ENCODE data around the gene SST. TPM values are rescaled to one million over a fixed set of nuclear protein-coding genes. Genes with fewer than 3 reads are reported as not detected.
"Not testable (repeated sequence)": the region's sequence is repeated elsewhere in the genome, so short reads cannot be mapped to it uniquely, and the experiment has no call there.

SST gene
- polyA plus RNA-seq, 1 donor = not detected

GRCh38 chr3:187681756-187682155, 11.6 kb upstream of the SST start:
- DNase-seq = not testable (repeated sequence)

GRCh38 chr3:187679638-187680396, 9.6 kb upstream of the SST start:
- DNase-seq = peak; percentile 33

GRCh38 chr3:187678726-187679268, 8.6 kb upstream of the SST start:
- DNase-seq = no peak

- no peak for DNase-seq
Observed at GRCh38 chr3:187677604-187678003, 7.4 kb upstream of the SST start.

GRCh38 chr3:187673012-187673411, 2.8 kb upstream of the SST start:
- DNase-seq = no peak

- DNase-seq = no peak
Observed at GRCh38 chr3:187667526-187667925, 2.7 kb downstream of the SST start.

- DNase-seq = no peak
Observed at GRCh38 chr3:187665764-187666402, 4.3 kb downstream of the SST start.

GRCh38 chr3:187665010-187665409, 5.2 kb downstream of the SST start:
- no peak for DNase-seq

- no peak for DNase-seq
Observed at GRCh38 chr3:187662848-187663409, 7.3 kb downstream of the SST start.

- no peak for DNase-seq
Observed at GRCh38 chr3:187661267-187661666, 8.9 kb downstream of the SST start.

- no peak for DNase-seq
Observed at GRCh38 chr3:187651282-187651681, 18.9 kb downstream of the SST start.

- DNase-seq = no peak
Observed at GRCh38 chr3:187648177-187648576, 22.0 kb downstream of the SST start.

- DNase-seq = no peak
Observed at GRCh38 chr3:187646906-187647660, 23.1 kb downstream of the SST start.

- DNase-seq = not testable (repeated sequence)
Observed at GRCh38 chr3:187645379-187645778, 24.8 kb downstream of the SST start.

- no peak for DNase-seq
Observed at GRCh38 chr3:187642861-187643260, 27.3 kb downstream of the SST start.

- DNase-seq = no peak
Observed at GRCh38 chr3:187641320-187642016, 28.7 kb downstream of the SST start.

- DNase-seq = no peak
Observed at GRCh38 chr3:187640569-187641059, 29.6 kb downstream of the SST start.

GRCh38 chr3:187639927-187640568, 30.1 kb downstream of the SST start:
- no peak for DNase-seq

GRCh38 chr3:187636528-187636927, 33.7 kb downstream of the SST start:
- no peak for DNase-seq

- no peak for DNase-seq
Observed at GRCh38 chr3:187630404-187630803, 39.8 kb downstream of the SST start.

- no peak for DNase-seq
Observed at GRCh38 chr3:187629711-187630110, 40.5 kb downstream of the SST start.

- DNase-seq = no peak
Observed at GRCh38 chr3:187628169-187628568, 42.0 kb downstream of the SST start.

All from hindlimb muscle (tissue), 1 donor.